ES-I3 (cell line): ENCODE results near the gene OSBP2.

Experiments used
- H3K36me3 ChIP-seq: 2 replicates; pipeline ENCODE4 v1.6.1; 2013; ENCODE audit warnings: mild to moderate bottlenecking, low read length, control low read depth, moderate library complexity; ENCODE audit not compliant: insufficient read depth
- H3K4me1 ChIP-seq: 2 replicates; pipeline ENCODE4 v1.6.1; 2013; ENCODE audit warnings: mild to moderate bottlenecking, control low read depth, low read length; ENCODE audit not compliant: insufficient read depth
- H3K9ac ChIP-seq: 2 replicates; pipeline ENCODE4 v1.6.1; 2013; ENCODE audit warnings: low read depth, mild to moderate bottlenecking, low read length, moderate library complexity
- H3K9me3 ChIP-seq: 2 replicates; pipeline ENCODE4 v1.6.1; 2013; ENCODE audit warnings: mild to moderate bottlenecking, low read length, moderate library complexity; ENCODE audit not compliant: control insufficient read depth, insufficient read depth

The OSBP2 gene

DNA sequence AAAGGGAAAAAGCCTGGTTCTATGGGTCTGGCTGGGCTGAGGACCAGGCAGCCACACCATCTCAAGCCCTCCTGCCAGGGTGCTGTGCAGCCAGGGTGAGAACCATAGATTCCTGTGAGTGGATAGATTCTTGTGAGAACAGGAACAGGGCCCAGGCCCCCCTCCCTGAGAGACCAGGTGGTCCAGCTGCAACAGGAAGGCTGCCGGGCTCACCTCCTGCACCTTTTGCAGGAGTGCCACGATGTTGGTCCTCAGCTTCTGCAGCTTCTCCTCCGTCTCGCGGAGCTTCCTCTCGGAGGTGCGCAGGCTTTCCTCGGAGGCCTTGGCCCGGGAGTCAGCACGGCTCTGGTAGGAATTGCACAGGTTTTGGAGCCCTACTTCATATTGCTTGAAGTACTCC lies 233.1 kb downstream of the OSBP2 start:
- H3K4me1 ChIP-seq = no peaks in the 10 kb centered on the region
- H3K9me3 ChIP-seq = no peaks in the 10 kb centered on the region
- peaks cover 22% of the 10 kb centered on the region for H3K36me3 ChIP-seq
- H3K9ac ChIP-seq = no peak overlapping the region

DNA sequence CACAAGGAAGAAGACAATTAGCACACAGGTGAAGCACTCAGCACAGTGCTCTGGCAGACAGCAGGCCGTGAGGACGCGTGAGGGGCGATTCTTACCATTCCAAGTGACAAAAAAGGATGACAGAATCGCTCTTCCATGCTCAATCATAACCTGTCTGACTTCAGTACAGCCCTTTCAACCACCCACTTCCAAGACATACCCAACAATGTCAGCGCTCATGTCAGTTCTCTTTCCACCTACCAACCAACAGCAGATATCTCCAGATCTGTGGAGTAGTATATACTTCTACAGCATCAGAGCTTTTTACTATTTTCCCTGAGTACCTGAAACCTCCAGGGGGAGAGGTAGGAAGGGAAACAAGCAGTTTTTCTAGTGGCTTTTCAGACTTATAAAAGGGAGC lies 233.7 kb downstream of the OSBP2 start:
- H3K36me3 ChIP-seq = peaks cover 25% of the 10 kb centered on the region
- H3K9me3 ChIP-seq = no peaks in the 10 kb centered on the region
- H3K4me1 ChIP-seq = no peaks in the 10 kb centered on the region
- no peak overlapping the region for H3K9ac ChIP-seq

DNA sequence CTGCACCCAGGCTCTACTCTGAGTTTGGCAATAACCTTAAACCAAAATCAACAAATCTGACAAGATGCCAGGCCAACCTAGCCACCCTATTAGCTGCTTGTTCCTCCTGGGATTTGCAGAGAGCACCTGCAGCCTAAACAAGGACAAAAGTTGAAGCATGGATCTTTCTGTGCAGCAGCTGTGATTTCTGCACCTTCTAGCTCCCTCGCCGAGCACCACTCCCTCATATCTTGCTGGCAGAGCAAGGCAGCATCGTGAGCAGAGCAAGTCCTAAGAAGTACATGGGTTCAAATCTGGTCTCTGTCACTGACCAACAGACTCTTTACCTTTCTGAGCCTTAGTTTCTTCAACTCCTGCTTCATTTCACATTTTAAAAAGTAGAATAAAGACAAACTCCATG lies 235.6 kb downstream of the OSBP2 start:
- H3K4me1 ChIP-seq = no peaks in the 10 kb centered on the region
- H3K36me3 ChIP-seq = peaks cover 26% of the 10 kb centered on the region
- no peaks in the 10 kb centered on the region for H3K9me3 ChIP-seq

DNA sequence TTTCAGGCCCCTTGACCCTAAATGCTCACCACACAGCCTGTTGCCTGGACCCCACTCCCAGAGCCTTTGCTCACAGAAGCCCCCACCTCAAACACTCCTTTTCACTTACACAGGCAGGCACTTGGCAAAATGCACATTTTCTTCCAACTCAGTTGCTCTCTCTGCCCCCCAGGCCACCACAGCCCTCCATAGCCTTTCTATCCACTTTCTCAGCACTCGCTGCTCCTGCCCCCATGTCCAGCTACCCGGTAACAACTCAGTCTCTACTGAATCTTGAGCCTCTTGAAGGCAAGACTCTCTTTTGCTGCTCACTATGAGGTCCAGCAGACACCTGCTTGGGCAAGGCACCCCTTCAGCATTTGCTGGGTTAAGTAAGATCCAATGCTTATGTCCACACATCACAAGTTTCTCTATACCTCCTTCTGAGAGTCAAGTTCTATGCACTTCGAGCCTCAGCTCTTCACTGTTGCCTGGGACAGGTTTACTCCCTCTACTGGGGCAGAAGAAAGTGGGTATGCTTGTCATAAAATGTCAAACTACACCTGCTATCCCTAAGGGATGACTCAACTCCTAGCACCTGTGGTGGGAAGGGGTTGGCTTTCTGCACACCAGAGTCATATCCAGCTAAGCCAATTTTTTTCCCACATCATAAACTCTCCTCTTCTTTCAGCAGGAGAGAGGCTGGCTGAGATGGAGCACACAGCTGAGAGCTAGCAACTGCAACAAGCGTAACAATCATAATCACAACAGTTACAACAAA lies 237.0 kb downstream of the OSBP2 start:
- H3K9me3 ChIP-seq = no peaks in the 10 kb centered on the region
- peaks cover 32% of the 10 kb centered on the region for H3K36me3 ChIP-seq

More for the DNA sequence above, 235.6 kb downstream of the OSBP2 start:
- H3K9ac ChIP-seq = no peak overlapping the region

DNA sequence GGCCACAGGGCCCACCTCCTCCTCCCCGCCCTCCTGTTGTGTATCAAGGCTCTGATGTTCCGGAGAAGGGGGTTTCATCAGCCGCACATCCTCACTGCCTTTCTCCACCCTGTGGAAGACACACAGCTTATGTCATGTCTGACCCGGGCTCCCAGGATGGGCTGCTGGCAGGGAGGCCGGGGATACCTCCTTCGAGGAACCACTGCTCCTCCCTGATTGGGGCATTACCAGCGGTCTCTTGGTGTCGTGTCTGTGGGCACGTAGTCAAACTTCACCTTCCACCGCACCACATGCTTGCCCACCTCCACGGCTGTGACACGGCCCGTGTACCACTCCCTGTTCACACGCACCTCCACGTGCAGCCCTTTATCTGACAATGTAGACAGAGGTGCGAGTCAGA lies 238.0 kb downstream of the OSBP2 start:
- Histone ChIP-seq H3K4me1 (no peaks in the 10 kb centered on the region), H3K9me3 (no peaks in the 10 kb centered on the region), H3K9ac (no peak overlapping the region), H3K36me3 (peaks cover 38% of the 10 kb centered on the region)

More for the DNA sequence above, 237.0 kb downstream of the OSBP2 start:
- no peak overlapping the region for H3K9ac ChIP-seq
- no peaks in the 10 kb centered on the region for H3K4me1 ChIP-seq

DNA sequence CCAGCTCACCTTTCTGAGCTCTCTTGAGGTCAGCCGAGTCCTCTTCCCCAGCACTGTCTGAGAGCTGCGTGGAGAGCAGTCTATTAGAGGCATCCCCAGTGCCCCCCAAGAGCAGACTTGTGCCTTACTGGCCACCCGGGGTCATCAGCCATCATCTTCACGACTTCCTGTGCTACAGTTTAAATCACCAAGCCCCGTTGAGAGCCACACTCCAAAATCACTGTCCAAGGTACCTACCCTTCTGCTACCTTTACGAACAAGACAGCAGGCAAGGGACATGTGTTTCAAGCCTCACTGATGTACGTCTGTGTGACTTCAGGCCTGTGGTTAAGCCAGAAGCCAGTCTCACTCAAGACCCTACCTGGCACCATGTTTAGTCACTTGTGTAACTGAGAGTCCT lies 238.8 kb downstream of the OSBP2 start:
- H3K36me3 ChIP-seq = peaks cover 45% of the 10 kb centered on the region
- no peaks in the 10 kb centered on the region for H3K4me1 ChIP-seq
- H3K9ac ChIP-seq = no peak overlapping the region
- H3K9me3 ChIP-seq = no peaks in the 10 kb centered on the region

DNA sequence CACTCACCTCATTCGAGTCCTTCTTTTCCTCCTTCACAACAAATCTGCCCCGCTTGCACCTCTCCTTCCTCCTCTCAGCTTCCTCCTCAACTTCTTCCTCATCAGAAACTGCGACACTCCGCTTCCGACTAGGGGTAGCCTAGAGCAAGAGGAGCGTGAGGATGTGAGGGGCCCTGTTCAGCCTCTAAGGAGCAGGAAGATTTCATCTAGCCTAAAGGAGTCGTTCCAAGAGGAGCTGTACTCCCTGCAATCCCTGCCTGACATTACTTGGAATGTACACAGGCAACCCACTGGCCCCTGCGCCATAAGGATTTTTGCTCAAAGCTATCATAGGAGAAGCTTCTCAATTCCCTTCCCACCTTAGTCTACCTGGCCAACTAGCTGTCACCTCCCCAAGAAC lies 239.4 kb downstream of the OSBP2 start:
- Histone ChIP-seq H3K9me3 (no peaks in the 10 kb centered on the region), H3K36me3 (peaks cover 46% of the 10 kb centered on the region), H3K4me1 (no peaks in the 10 kb centered on the region), H3K9ac (no peak overlapping the region)

DNA sequence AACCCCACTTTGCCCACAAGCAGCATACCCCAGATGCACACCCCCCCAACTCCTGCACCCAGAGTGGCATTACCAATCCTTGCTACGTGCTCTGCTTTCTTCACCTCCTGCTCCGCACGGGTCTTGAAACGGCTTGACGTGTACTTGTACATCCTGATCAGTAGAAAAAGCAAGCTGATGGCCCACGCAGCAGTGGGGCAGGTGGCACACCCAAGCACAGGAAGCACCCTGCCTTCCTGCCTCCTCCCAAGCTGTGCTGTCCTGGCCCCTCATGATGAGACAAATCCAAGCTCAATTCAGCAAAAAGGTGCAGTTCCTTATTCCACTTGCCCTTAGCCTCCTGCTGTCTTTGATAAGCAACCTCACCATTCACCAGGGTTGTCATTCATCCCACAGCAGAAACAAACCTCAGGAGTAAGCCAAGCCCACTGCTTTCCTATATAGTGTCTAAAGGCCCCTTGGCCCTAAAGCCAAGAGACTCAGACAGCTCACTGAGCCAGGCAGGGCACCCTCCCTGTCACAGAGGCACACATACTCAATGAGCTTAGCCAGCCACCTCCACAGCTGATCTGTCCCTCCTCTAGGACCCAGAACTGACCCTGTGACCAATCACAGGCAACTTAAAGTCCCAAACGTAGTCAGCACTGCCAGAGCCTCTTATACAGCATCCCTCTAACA lies 246.2 kb downstream of the OSBP2 start:
- H3K36me3 ChIP-seq = peaks cover 45% of the 10 kb centered on the region
- no peaks in the 10 kb centered on the region for H3K4me1 ChIP-seq
- H3K9ac ChIP-seq = no peak overlapping the region
- H3K9me3 ChIP-seq = no peaks in the 10 kb centered on the region

DNA sequence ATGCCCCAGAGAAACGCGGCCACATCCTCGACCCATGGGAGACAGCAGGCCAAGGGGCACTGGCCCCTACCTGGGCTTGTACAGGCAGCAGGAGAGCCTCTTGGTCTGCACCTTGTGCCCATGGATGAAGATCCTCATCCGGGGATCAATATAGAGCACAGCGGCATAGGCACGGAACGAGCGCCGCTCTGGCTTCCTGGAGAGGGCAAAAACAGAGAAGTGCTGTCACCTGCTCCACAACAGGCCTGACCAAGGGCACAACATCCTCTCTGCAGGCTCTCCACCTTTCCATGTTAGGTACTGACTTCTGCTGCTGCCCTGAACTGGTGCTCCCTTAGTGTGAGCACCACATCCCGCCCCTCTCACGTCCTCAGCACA lies 246.7 kb downstream of the OSBP2 start:
- peaks cover 48% of the 10 kb centered on the region for H3K36me3 ChIP-seq
- no peak overlapping the region for H3K9ac ChIP-seq
- no peaks in the 10 kb centered on the region for H3K4me1 ChIP-seq
- no peaks in the 10 kb centered on the region for H3K9me3 ChIP-seq

DNA sequence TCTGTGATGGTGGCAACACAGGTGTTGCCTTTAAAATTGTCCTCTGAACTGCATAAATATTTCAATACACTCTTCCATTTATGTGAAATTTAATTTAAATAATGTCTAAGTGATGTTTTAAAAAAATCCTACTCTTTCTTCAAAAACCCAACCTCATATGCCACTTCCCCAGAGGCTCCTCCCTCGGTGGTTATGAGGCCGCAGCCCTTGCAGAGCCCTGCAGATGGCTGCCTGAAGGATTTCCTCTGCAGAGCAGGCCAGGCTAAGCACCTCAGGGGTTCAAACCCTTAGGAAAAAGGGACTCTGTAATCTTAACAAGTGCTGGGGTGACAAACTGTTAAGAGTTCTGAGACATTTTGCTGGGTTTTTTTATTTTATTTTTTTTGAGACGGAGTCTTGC lies 248.7 kb downstream of the OSBP2 start:
- Histone ChIP-seq H3K36me3 (peaks cover 41% of the 10 kb centered on the region), H3K4me1 (no peaks in the 10 kb centered on the region), H3K9ac (no peak overlapping the region), H3K9me3 (no peaks in the 10 kb centered on the region)

DNA sequence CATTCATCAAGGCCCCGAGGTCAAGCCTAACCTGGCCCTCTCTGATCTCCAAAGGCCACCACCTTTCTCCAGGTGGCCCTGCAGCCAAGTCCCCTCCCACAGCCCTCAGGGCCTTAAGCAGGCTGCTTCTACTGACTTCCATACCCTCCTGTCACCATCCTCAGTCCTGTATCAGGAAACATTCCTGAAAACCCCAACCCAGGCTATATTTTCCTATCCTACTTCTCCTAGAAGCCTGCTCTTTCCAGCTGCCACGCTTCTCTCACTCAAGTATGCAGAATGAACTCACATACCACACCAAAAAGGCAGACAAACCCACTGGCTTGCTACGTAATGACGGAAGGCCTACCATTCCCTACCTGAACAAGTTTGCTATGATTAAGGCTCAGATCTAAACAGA lies 250.3 kb downstream of the OSBP2 start:
- Histone ChIP-seq H3K4me1 (no peaks in the 10 kb centered on the region), H3K36me3 (peaks cover 38% of the 10 kb centered on the region), H3K9me3 (no peaks in the 10 kb centered on the region), H3K9ac (no peak overlapping the region)

DNA sequence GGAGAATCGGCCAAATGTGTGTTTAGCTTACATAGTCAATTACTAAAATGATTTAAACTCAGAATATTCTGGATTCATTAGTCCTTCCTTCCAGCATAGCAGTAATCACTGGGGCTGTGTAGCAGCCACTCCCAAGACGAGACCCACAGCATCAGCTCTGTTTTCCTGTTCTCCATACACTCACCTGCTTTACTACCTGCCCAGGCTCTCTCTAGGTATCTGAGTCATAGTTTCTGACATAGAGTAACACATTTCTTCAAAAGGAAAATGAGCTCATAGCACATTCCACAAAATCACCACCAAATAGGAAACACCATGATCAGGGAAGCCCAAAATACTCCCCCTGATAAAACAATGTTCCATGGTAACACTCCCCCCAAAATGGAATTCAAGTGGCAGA lies 251.0 kb downstream of the OSBP2 start:
- no peaks in the 10 kb centered on the region for H3K4me1 ChIP-seq
- no peak overlapping the region for H3K9ac ChIP-seq
- peaks cover 37% of the 10 kb centered on the region for H3K36me3 ChIP-seq
- H3K9me3 ChIP-seq = no peaks in the 10 kb centered on the region

DNA sequence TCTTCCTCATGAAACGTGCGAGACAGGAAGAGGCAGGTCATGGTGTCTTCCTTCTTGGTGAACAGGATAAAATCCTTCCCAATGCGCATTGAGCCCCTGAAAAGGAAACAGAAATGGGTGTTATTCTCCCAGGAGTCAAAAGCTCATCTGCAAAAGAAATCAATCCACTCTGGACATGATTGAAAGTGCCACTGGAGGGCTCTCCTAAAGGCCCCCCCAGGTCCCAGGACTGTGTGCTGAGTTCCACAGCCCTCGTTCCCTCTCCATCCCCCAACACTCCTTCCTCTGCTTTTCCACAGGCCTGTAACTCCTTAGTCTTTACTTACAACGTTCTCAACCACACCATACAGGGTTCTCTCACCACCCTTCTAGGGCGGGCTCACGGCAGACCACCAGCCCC lies 251.7 kb downstream of the OSBP2 start:
- no peaks in the 10 kb centered on the region for H3K9me3 ChIP-seq
- H3K36me3 ChIP-seq = peaks cover 44% of the 10 kb centered on the region
- H3K9ac ChIP-seq = no peak overlapping the region
- H3K4me1 ChIP-seq = no peaks in the 10 kb centered on the region

DNA sequence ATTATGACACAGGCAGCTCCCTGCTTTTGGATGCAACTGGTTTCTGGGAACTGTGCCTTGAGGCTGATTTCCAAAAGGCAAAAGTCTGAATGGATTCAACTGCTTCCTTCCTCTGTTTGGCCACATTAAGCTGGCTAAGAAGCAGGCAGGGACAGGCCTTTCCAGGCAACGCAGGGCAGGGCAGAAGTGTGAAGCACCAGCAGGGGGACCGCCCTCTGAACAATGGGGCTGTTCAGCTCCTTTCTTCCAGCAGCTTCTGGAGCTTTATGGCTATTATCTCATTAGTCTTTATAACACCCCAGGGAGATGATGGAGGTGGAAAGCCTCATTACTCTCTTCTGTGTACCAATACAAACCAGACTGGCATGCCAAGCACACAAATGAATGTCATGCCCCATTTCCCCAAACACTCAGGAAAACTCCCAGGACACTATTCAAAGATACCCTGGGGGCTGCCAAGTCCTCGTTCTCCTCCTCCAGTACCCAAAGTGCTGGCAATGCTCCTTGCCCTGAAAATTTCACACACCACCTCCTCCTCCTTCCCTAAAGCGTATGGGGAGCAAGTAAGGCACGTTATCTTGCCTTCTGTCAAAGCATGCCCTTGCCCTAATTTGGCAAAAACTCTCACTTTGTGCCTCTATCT lies 252.6 kb downstream of the OSBP2 start:
- H3K9ac ChIP-seq = no peak overlapping the region
- H3K4me1 ChIP-seq = no peaks in the 10 kb centered on the region
- H3K36me3 ChIP-seq = peaks cover 46% of the 10 kb centered on the region
- no peaks in the 10 kb centered on the region for H3K9me3 ChIP-seq
